Vagina (tissue), 2 donors: Measurements from ENCODE around the gene AMIGO2.

Source experiments
- CTCF ChIP-seq, 3 experiments: fragments of 450-650 bp in 2 of 3; fragments of 200-600 bp in 1 of 3; sonication (generic) in 1 of 3; IDR thresholded peaks; one replicate each; pipeline ENCODE4 v1.5.1; 2017 to 2019; ENCODE audit warnings: antibody characterized with exemption in 3 of 3, mild to moderate bottlenecking in 2 of 3, moderate library complexity in 2 of 3
- POLR2A ChIP-seq, 2 donors: fragments of 450-650 bp; IDR thresholded peaks; one replicate each; pipeline ENCODE4 v1.6.1; 2017; ENCODE audit warnings: antibody characterized with exemption in 2 of 2, mild to moderate bottlenecking in 2 of 2, moderate library complexity in 2 of 2
- POLR2AphosphoS5 ChIP-seq, 2 donors: sonication (generic); formaldehyde crosslinking; IDR thresholded peaks; one replicate each; pipeline ENCODE4 v1.9.0; 2017; ENCODE audit warnings: antibody characterized with exemption in 2 of 2, mild to moderate bottlenecking in 2 of 2, low read depth in 1 of 2; ENCODE audit not compliant: insufficient read depth in 1 of 2

- TF ChIP-seq POLR2AphosphoS5 (IDR thresholded peaks at IDR 0.05; ENCODE audit: insufficient read depth in 1 of 2, low read depth in 1 of 2) = peak in 1 of 2 donors; percentile 16
- no peak for TF ChIP-seq CTCF (IDR thresholded peaks at IDR 0.05)
- TF ChIP-seq POLR2A (IDR thresholded peaks at IDR 0.05) = no peak
Observed at GRCh38 chr12:47033081-47033480, 46.7 kb downstream of the AMIGO2 start.
